Heart right ventricle (tissue), 16 donors: ENCODE data around the gene CORO2B. TPM values are rescaled to one million over a fixed set of nuclear protein-coding genes. Genes with fewer than 3 reads are reported as not detected.

Source experiments
- ATAC-seq, 8 donors: fragments of 200-7000 bp; cut with Tn5 transposase; one replicate each; pipeline ENCODE4 v1.9.1; 2020; ENCODE audit warnings: mild to moderate bottlenecking in 8 of 8, moderate library complexity in 8 of 8, moderate number of reproducible peaks in 1 of 8
- DNase-seq, 2 donors: peaks; one replicate each; pipeline ENCODE4 v3.0.0-alpha.2; 2020
- H3K27ac ChIP-seq, 10 donors: fragments of 200-600 bp; sonication (generic) in 2 of 10; one replicate each; pipeline versions ENCODE4 v1.5.0 to v1.8.0; 2020 to 2022; ENCODE audit warnings: mild to moderate bottlenecking in 3 of 10
- H3K27me3 ChIP-seq, 7 donors: fragments of 200-600 bp; one replicate each; pipeline ENCODE4 v1.8.0; 2021 to 2022; ENCODE audit warnings: mild to moderate bottlenecking in 2 of 7
- H3K36me3 ChIP-seq, 9 donors: fragments of 200-600 bp; sonication (generic) in 1 of 9; one replicate each; pipeline versions ENCODE4 v1.5.0 to v1.8.0; 2020 to 2022; ENCODE audit warnings: mild to moderate bottlenecking in 2 of 9
- H3K4me1 ChIP-seq, 9 donors: fragments of 200-600 bp; sonication (generic) in 1 of 9; one replicate each; pipeline versions ENCODE4 v1.5.0 to v1.8.0; 2020 to 2022; ENCODE audit warnings: mild to moderate bottlenecking in 4 of 9
- H3K4me3 ChIP-seq, 10 donors: fragments of 200-600 bp; sonication (generic) in 2 of 10; one replicate each; pipeline versions ENCODE4 v1.5.0 to v1.8.0; 2020 to 2022; ENCODE audit warnings: mild to moderate bottlenecking in 7 of 10, moderate library complexity in 2 of 10
- H3K9me3 ChIP-seq, 11 donors: fragments of 200-600 bp in 10 of 11; sonication (generic) in 2 of 11; one replicate each; pipeline versions ENCODE4 v1.5.0 to v1.8.0; 2013 to 2022; ENCODE audit warnings: mild to moderate bottlenecking in 2 of 11, control low read depth in 1 of 11, moderate library complexity in 1 of 11
- CTCF ChIP-seq, 9 donors: fragments of 200-600 bp; sonication (generic) in 2 of 9; IDR thresholded peaks; one replicate each; pipeline versions ENCODE4 v1.5.0 to v1.8.0; 2021 to 2022; ENCODE audit warnings: antibody characterized with exemption in 9 of 9, mild to moderate bottlenecking in 5 of 9, moderate library complexity in 1 of 9
- WGBS, 2 donors: extraction: QIAGEN DNeasy Blood & Tissue Kit; methylation state at CpG; one replicate each; pipeline ENCODE4 v1.1.7; 2013; ENCODE audit warnings: inconsistent platforms in 1 of 2; 5-methylcytosine and 5-hydroxymethylcytosine counted together
- intact Hi-C, 10 donors: fragments of 100-400 bp; cut with DNase I; formaldehyde crosslinking; loops; one replicate each; pipeline versions ENCODE4 v1.11.1 to v1.14.2; 2022
- polyA plus RNA-seq, 2 donors: library from polyadenylated mRNA; stranded (reverse); fragments of 200-250 nt; gene quantifications; one replicate each; pipeline ENCODE4 v1.2.3, GENCODE V29; 2013
- total RNA-seq, 10 donors: library from RNA; stranded (reverse); fragmentation: NEBNext Ultra II Directional in 3 of 10; extraction: Animal tissue kit (Norgen Biotek cat#: 25700) in 3 of 10; gene quantifications; one replicate each; pipeline versions ENCODE4 v1.2.1 to v1.2.4, GENCODE V29; 2021 to 2023
- donor health status: Arrhythmogenic right ventricular cardiomyopathy.
- donor health status: ischemic (EF 13 %, LVEDD 7.1; RV severe dilation, severe dysfunction).
- donor health status: healthy with polysubstance abuse.
- donor health status: DM: no; HTN: yes; CAD: no.
- donor health status: DM: no; HTN: no; CAD: no.
- donor health status: ischemic (EF 25% LVEDD 6.9; RV normal size, moderate dysfunction).
- donor health status: ischemic (EF 25% LVEDD 5.7; RV mildly dilated, moderate dysfunction).
- donor health status: healthy.
- donor health status: DM: yes; HTN: yes; CAD: no.
- donor health status: Ischemic cardiomyopathy.
- donor health status: ischemic (EF 35%, LVEDD 5.7; RV mildly dilated, moderate dysfunction).
- donor health status: nonischemic (EF 11% LVEDD 7.7; RV severe dilation, severe dysfunction).
- donor health status: DM: yes; HTN: yes; CAD: no.
- donor health status: PGD.
- donor health status: ischemic (EF 29% LVEDD 5.4; RV normal size, mild dysfunction).
- donor health status: nonischemic (EF 23%, LVEDD 6.1; RV moderate dilation, normal function).

CORO2B gene
- total and polyA plus RNA-seq, 12 donors: 2.6 to 8.1 (median 4.5) TPM

GRCh38 chr15:68719051-68719450 is 140.3 kb downstream of the CORO2B start:
- no peak overlapping the region for H3K27ac ChIP-seq
- no peaks in the 10 kb centered on the region for H3K9me3 ChIP-seq
- no peak overlapping the region for H3K4me3 ChIP-seq
- no peaks in the 10 kb centered on the region for H3K27me3 ChIP-seq
- no peaks in the 10 kb centered on the region for H3K4me1 ChIP-seq
- no peak for TF ChIP-seq CTCF (IDR thresholded peaks at IDR 0.05)
- no peak for DNase-seq
- intact Hi-C loops: no loop called here
- H3K36me3 ChIP-seq: peaks cover 0 to 16% (median 0%) of the 10 kb centered on the region in 9 donors
- ATAC-seq: no peak
- 94 to 97% methylated on average over 9 of the region's 9 CpGs for WGBS, 2 donors

GRCh38 chr15:68719672-68720071 is 140.9 kb downstream of the CORO2B start:
- Histone ChIP-seq H3K36me3 (peaks cover 0 to 9% (median 0%) of the 10 kb centered on the region in 9 donors), H3K4me3 (no peak overlapping the region), H3K4me1 (no peaks in the 10 kb centered on the region), H3K27ac (no peak overlapping the region), H3K9me3 (no peaks in the 10 kb centered on the region), H3K27me3 (no peaks in the 10 kb centered on the region)
- ATAC-seq (no peak), DNase-seq (no peak)
- TF ChIP-seq CTCF (IDR thresholded peaks at IDR 0.05): no peak
- intact Hi-C loops: no loop called here
- WGBS, 2 donors: 82 to 91% methylated on average over 10 of the region's 10 CpGs

GRCh38 chr15:68721886-68722285 is 143.1 kb downstream of the CORO2B start:
- WGBS, 2 donors: 95 to 98% methylated on average over 5 of the region's 5 CpGs
- Histone ChIP-seq H3K36me3 (no peaks in the 10 kb centered on the region), H3K27ac (no peak overlapping the region), H3K4me1 (peaks cover 0 to 16% (median 10%) of the 10 kb centered on the region in 9 donors), H3K4me3 (no peak overlapping the region), H3K27me3 (no peaks in the 10 kb centered on the region), H3K9me3 (no peaks in the 10 kb centered on the region)
- intact Hi-C loops: no loop called here
- TF ChIP-seq CTCF (IDR thresholded peaks at IDR 0.05): no peak
- ATAC-seq (no peak), DNase-seq (no peak)

- TF ChIP-seq CTCF (IDR thresholded peaks at IDR 0.05): no peak
- peak overlapping the region in 3 of 10 donors; percentile 2 to 14 (median 12) for H3K4me3 ChIP-seq
- H3K9me3 ChIP-seq: no peaks in the 10 kb centered on the region
- peak; percentile 39 to 70 for DNase-seq
- intact Hi-C loops: no loop called here
- H3K27me3 ChIP-seq: no peaks in the 10 kb centered on the region
- peak overlapping the region; percentile 3 to 89 (median 78) for H3K27ac ChIP-seq
- ATAC-seq: peak in 6 of 8 donors; percentile 31 to 64 (median 47)
- peaks cover 12 to 44% (median 35%) of the 10 kb centered on the region in 9 donors for H3K4me1 ChIP-seq
- H3K36me3 ChIP-seq: no peaks in the 10 kb centered on the region
- 50 to 61% methylated on average over 14 of the region's 14 CpGs for WGBS, 2 donors
These were observed 146.9 kb downstream of the CORO2B start for GRCh38 chr15:68725736-68726135.
